CD14-positive monocyte (primary cell): Measurements from ENCODE around the gene AP3B2. TPM values are rescaled to one million over a fixed set of nuclear protein-coding genes. Genes with fewer than 3 reads are reported as not detected.

Source experiments
- DNase-seq, 3 donors: peaks; one replicate each; pipeline ENCODE4 v3.0.0-alpha.2; 2011 to 2022
- H2AFZ ChIP-seq: 2 replicates; pipeline ENCODE4 v1.6.0; 2012; ENCODE audit warnings: mild to moderate bottlenecking, low read depth, low read length, inconsistent platforms; ENCODE audit not compliant: insufficient read depth, poor library complexity, severe bottlenecking
- H3K27ac ChIP-seq, 2 donors: 1 replicate in 1 of 2; 2 replicates in 1 of 2; pipeline ENCODE4 v1.5.1; 2012 to 2013; ENCODE audit warnings: low read length in 2 of 2, control low read depth in 1 of 2, inconsistent platforms in 1 of 2, low read depth in 1 of 2, mild to moderate bottlenecking in 1 of 2
- H3K27me3 ChIP-seq, 2 donors: one replicate each; pipeline versions ENCODE4 v1.6.0 to v1.6.1; 2011 to 2013; ENCODE audit warnings: low read length in 2 of 2; ENCODE audit not compliant: control insufficient read depth in 2 of 2, insufficient read depth in 2 of 2
- H3K36me3 ChIP-seq, 2 donors: replicated peaks in 1 of 2; 1 replicate in 1 of 2; 2 replicates in 1 of 2; pipeline versions ENCODE4 v1.5.1 to v1.6.1; 2012 to 2013; ENCODE audit warnings: low read length in 2 of 2, control low read depth in 1 of 2, inconsistent platforms in 1 of 2, mild to moderate bottlenecking in 1 of 2; ENCODE audit not compliant: insufficient read depth in 2 of 2, control insufficient read depth in 1 of 2
- H3K4me1 ChIP-seq, 2 donors: 1 replicate in 1 of 2; 2 replicates in 1 of 2; pipeline versions ENCODE4 v1.5.1 to v1.6.1; 2012 to 2013; ENCODE audit warnings: low read length in 2 of 2, control low read depth in 1 of 2, inconsistent platforms in 1 of 2, mild to moderate bottlenecking in 1 of 2, moderate library complexity in 1 of 2; ENCODE audit not compliant: insufficient read depth in 2 of 2, control insufficient read depth in 1 of 2
- H3K4me2 ChIP-seq: replicated peaks from 2 replicates; pipeline ENCODE3; 2012; ENCODE audit warnings: low read length, moderate library complexity, mild to moderate bottlenecking; ENCODE audit not compliant: poor library complexity, severe bottlenecking; ENCODE audit errors: extremely low read depth
- H3K4me3 ChIP-seq, 3 experiments: fragments of 200-600 bp in 1 of 3; sonication (generic) in 1 of 3; replicated peaks in 1 of 3; 1 replicate in 2 of 3; 2 replicates in 1 of 3; pipeline ENCODE4 v1.5.1; 2011 to 2013; ENCODE audit warnings: low read length in 3 of 3, mild to moderate bottlenecking in 3 of 3, control low read depth in 2 of 3, low read depth in 2 of 3, inconsistent platforms in 1 of 3, moderate library complexity in 1 of 3
- H3K79me2 ChIP-seq: 2 replicates; pipeline ENCODE4 v1.6.0; 2012; ENCODE audit warnings: mild to moderate bottlenecking, control low read depth, inconsistent platforms, low read length, moderate library complexity; ENCODE audit not compliant: insufficient read depth
- H3K9ac ChIP-seq: 2 replicates; pipeline ENCODE4 v1.6.0; 2017; ENCODE audit warnings: low read length, mild to moderate bottlenecking; ENCODE audit not compliant: insufficient read depth, poor library complexity, severe bottlenecking
- H3K9me3 ChIP-seq, 2 donors: replicated peaks in 1 of 2; 1 replicate in 1 of 2; 2 replicates in 1 of 2; pipeline versions ENCODE4 v1.5.1 to v1.6.1; 2012 to 2013; ENCODE audit warnings: low read length in 2 of 2, control low read depth in 1 of 2; ENCODE audit not compliant: control insufficient read depth in 1 of 2, insufficient read depth in 1 of 2
- H4K20me1 ChIP-seq: 2 replicates; pipeline ENCODE4 v1.6.0; 2012; ENCODE audit warnings: mild to moderate bottlenecking, low read length, control low read depth, moderate library complexity; ENCODE audit not compliant: insufficient read depth
- H3K27ac Mint-ChIP-seq, 7 donors: one replicate each; pipeline ENCODE4 v1.8.0; 2020; ENCODE audit warnings: mild to moderate bottlenecking in 7 of 7, mixed read lengths in 7 of 7, moderate library complexity in 6 of 7, inconsistent platforms in 2 of 7
- H3K27me3 Mint-ChIP-seq, 3 donors: one replicate each; pipeline ENCODE4 v1.8.0; 2021 to 2022; ENCODE audit warnings: low read depth in 3 of 3, mild to moderate bottlenecking in 3 of 3, mixed read lengths in 3 of 3, moderate library complexity in 3 of 3, inconsistent platforms in 1 of 3
- H3K36me3 Mint-ChIP-seq, 2 donors: one replicate each; pipeline ENCODE4 v1.8.0; 2020; ENCODE audit warnings: mixed read lengths in 2 of 2, inconsistent platforms in 1 of 2, mild to moderate bottlenecking in 1 of 2
- H3K4me1 Mint-ChIP-seq: one replicate; pipeline ENCODE4 v1.8.0; 2020; ENCODE audit warnings: mild to moderate bottlenecking, mixed read lengths
- H3K4me3 Mint-ChIP-seq, 2 donors: one replicate each; pipeline ENCODE4 v1.8.0; 2020; ENCODE audit warnings: mild to moderate bottlenecking in 2 of 2, mixed read lengths in 2 of 2, moderate library complexity in 1 of 2
- H3K9me3 Mint-ChIP-seq, 7 donors: one replicate each; pipeline ENCODE4 v1.8.0; 2020 to 2022; ENCODE audit warnings: mixed read lengths in 7 of 7, mild to moderate bottlenecking in 6 of 7, moderate library complexity in 6 of 7, inconsistent platforms in 2 of 7
- CTCF ChIP-seq: fragments of 200-600 bp; IDR thresholded peaks from one replicate; pipeline ENCODE4 v1.8.0; 2022; ENCODE audit warnings: antibody characterized with exemption, mild to moderate bottlenecking
- WGBS: methylation state at CpG from one replicate; pipeline ENCODE4 v1.1.5; 2013; ENCODE audit warnings: missing lambda C conversion rate; ENCODE audit not compliant: insufficient coverage; 5-methylcytosine and 5-hydroxymethylcytosine counted together
- intact Hi-C, 2 donors: fragments of 100-400 bp; cut with micrococcal nuclease; formaldehyde crosslinking; loops; one replicate each; pipeline versions ENCODE4 v1.15.0 to v1.15.1; 2023
- polyA plus RNA-seq, 3 donors: library from polyadenylated mRNA; depleted of rRNA in 1 of 3; unstranded in 2 of 3; stranded (reverse) in 1 of 3; fragments of 300-500 nt in 2 of 3; fragments of >200 nt in 1 of 3; fragmentation: Illumina TruSeq in 2 of 3; gene quantifications; 1 replicate in 2 of 3; 2 replicates in 1 of 3; pipeline ENCODE4 v1.2.3, GENCODE V29; 2012 to 2021

Gene AP3B2
- polyA plus RNA-seq, 3 donors, result 0.85 to 0.95 TPM; not detected in 1

- H3K4me3 ChIP-seq, result no peak overlapping the region
- no peak for TF ChIP-seq CTCF
Observed at GRCh38 chr15:82635798-82636197, 73.9 kb downstream of the AP3B2 start.

GRCh38 chr15:82630033-82630432 lies 79.6 kb downstream of the AP3B2 start:
- H3K4me2 ChIP-seq, result no peak overlapping the region
- Mint-ChIP-seq H3K9me3 (peaks cover 0 to 3% (median 0%) of the 10 kb centered on the region in 7 donors), H3K36me3 (no peaks in the 10 kb centered on the region), H3K27ac (no peak overlapping the region), H3K27me3 (peaks cover 5 to 12% (median 5%) of the 10 kb centered on the region in 3 donors), H3K4me3 (no peak overlapping the region), H3K4me1 (no peaks in the 10 kb centered on the region)
- intact Hi-C loops, result no loop called here
- H3K79me2 ChIP-seq, result no peaks in the 10 kb centered on the region
- no peaks in the 10 kb centered on the region for H4K20me1 ChIP-seq
- TF ChIP-seq CTCF, result no peak
- no peak for DNase-seq
- H3K36me3 ChIP-seq, result no peaks in the 10 kb centered on the region
- H3K9ac ChIP-seq, result no peak overlapping the region
- H3K27me3 ChIP-seq, result no peaks in the 10 kb centered on the region
- H2AFZ ChIP-seq, result no peak overlapping the region
- H3K4me3 ChIP-seq, result no peak overlapping the region
- 75% methylated on average over 2 of the region's 4 CpGs for WGBS
- no peaks in the 10 kb centered on the region for H3K9me3 ChIP-seq
- no peak overlapping the region for H3K27ac ChIP-seq
- H3K4me1 ChIP-seq, result no peaks in the 10 kb centered on the region

More at GRCh38 chr15:82635798-82636197, 73.9 kb downstream of the AP3B2 start:
- Mint-ChIP-seq H3K36me3 (no peaks in the 10 kb centered on the region), H3K27ac (no peak overlapping the region), H3K27me3 (peaks cover 13 to 21% (median 17%) of the 10 kb centered on the region in 3 donors), H3K9me3 (peaks cover 0 to 1% (median 0%) of the 10 kb centered on the region in 7 donors), H3K4me3 (peak overlapping the region in 1 of 2 donors; percentile 22), H3K4me1 (no peaks in the 10 kb centered on the region)
- Histone ChIP-seq H3K79me2 (no peaks in the 10 kb centered on the region), H2AFZ (no peak overlapping the region), H3K27me3 (peaks cover 18 to 22% of the 10 kb centered on the region in 2 donors), H3K9me3 (no peaks in the 10 kb centered on the region), H3K4me2 (no peak overlapping the region), H3K36me3 (no peaks in the 10 kb centered on the region), H3K4me1 (no peaks in the 10 kb centered on the region), H3K9ac (no peak overlapping the region), H4K20me1 (no peaks in the 10 kb centered on the region), H3K27ac (no peak overlapping the region)
- no peak for DNase-seq
- WGBS, result 66% methylated on average over 2 of the region's 2 CpGs
- intact Hi-C loops, result no loop called here
